Activated naive CD4-positive, alpha-beta T cell treated with anti-CD3 and anti-CD28 coated beads, Interleukin-2, amount 10 ng/mL, durations not matched to agents 7 days and 5 days (primary cell): ENCODE data around the gene ANO2.

Experiments used
- CTCF ChIA-PET: fragments of 350-600 bp; sonication (Branson Sonifier 250); formaldehyde crosslinking; loops from one replicate; lab custom pipeline; 2021; ENCODE audit warnings: antibody characterized with exemption; lab: Charles Lee
- DNase-seq: peaks from one replicate; pipeline ENCODE4 v3.0.0-alpha.2; 2020
- H3K27ac Mint-ChIP-seq: one replicate; pipeline ENCODE4 v1.8.0; 2021; ENCODE audit warnings: mild to moderate bottlenecking, moderate library complexity, mixed read lengths
- H3K27me3 Mint-ChIP-seq: one replicate; pipeline ENCODE4 v1.8.0; 2021; ENCODE audit warnings: mild to moderate bottlenecking, mixed read lengths
- H3K36me3 Mint-ChIP-seq: one replicate; pipeline ENCODE4 v1.8.0; 2021; ENCODE audit warnings: mixed read lengths
- H3K4me1 Mint-ChIP-seq: one replicate; pipeline ENCODE4 v1.8.0; 2021; ENCODE audit warnings: mixed read lengths
- H3K4me3 Mint-ChIP-seq: one replicate; pipeline ENCODE4 v1.8.0; 2021; ENCODE audit warnings: mild to moderate bottlenecking, moderate library complexity, mixed read lengths
- H3K9me3 Mint-ChIP-seq: one replicate; pipeline ENCODE4 v1.8.0; 2021; ENCODE audit warnings: mixed read lengths

The ANO2 gene

GRCh38 chr12:5626151-5626550, 318.9 kb downstream of the ANO2 start:
- no peak for DNase-seq
- Mint-ChIP-seq H3K4me3 (no peak overlapping the region), H3K27me3 (peaks cover 4% of the 10 kb centered on the region), H3K27ac (no peak overlapping the region), H3K4me1 (no peaks in the 10 kb centered on the region), H3K36me3 (no peaks in the 10 kb centered on the region), H3K9me3 (no peaks in the 10 kb centered on the region)
- CTCF ChIA-PET, result no interaction called here

- DNase-seq, result no peak
- Mint-ChIP-seq H3K4me3 (no peak overlapping the region), H3K27ac (no peak overlapping the region), H3K27me3 (peaks cover 4% of the 10 kb centered on the region), H3K36me3 (no peaks in the 10 kb centered on the region), H3K4me1 (no peaks in the 10 kb centered on the region), H3K9me3 (no peaks in the 10 kb centered on the region)
- CTCF ChIA-PET, result no interaction called here
These were observed 320.4 kb downstream of the ANO2 start for GRCh38 chr12:5624486-5625272.

- Mint-ChIP-seq H3K36me3 (no peaks in the 10 kb centered on the region), H3K4me1 (no peaks in the 10 kb centered on the region), H3K27me3 (peaks cover 4% of the 10 kb centered on the region), H3K27ac (no peak overlapping the region), H3K9me3 (peaks cover 3% of the 10 kb centered on the region), H3K4me3 (no peak overlapping the region)
- CTCF ChIA-PET, result no interaction called here
- DNase-seq, result no peak
These were observed 321.6 kb downstream of the ANO2 start for GRCh38 chr12:5623411-5623810.

- CTCF ChIA-PET, result no interaction called here
- Mint-ChIP-seq H3K27ac (no peak overlapping the region), H3K27me3 (peaks cover 4% of the 10 kb centered on the region), H3K4me3 (no peak overlapping the region), H3K9me3 (peaks cover 3% of the 10 kb centered on the region), H3K4me1 (no peaks in the 10 kb centered on the region), H3K36me3 (no peaks in the 10 kb centered on the region)
- no peak for DNase-seq
These were observed 322.8 kb downstream of the ANO2 start for GRCh38 chr12:5622280-5622679.

- no peak overlapping the region for H3K27ac Mint-ChIP-seq
- CTCF ChIA-PET, result no interaction called here
- H3K9me3 Mint-ChIP-seq, result peaks cover 3% of the 10 kb centered on the region
These were observed 323.7 kb downstream of the ANO2 start for GRCh38 chr12:5621329-5621728.

GRCh38 chr12:5620896-5621295, 324.2 kb downstream of the ANO2 start:
- CTCF ChIA-PET, result no interaction called here
- Mint-ChIP-seq H3K27me3 (peaks cover 4% of the 10 kb centered on the region), H3K4me1 (no peaks in the 10 kb centered on the region), H3K9me3 (peaks cover 3% of the 10 kb centered on the region), H3K4me3 (no peak overlapping the region), H3K27ac (no peak overlapping the region), H3K36me3 (no peaks in the 10 kb centered on the region)
- no peak for DNase-seq

More at GRCh38 chr12:5621329-5621728, 323.7 kb downstream of the ANO2 start:
- no peak for DNase-seq
- Mint-ChIP-seq H3K36me3 (no peaks in the 10 kb centered on the region), H3K4me1 (no peaks in the 10 kb centered on the region), H3K27me3 (peaks cover 4% of the 10 kb centered on the region), H3K4me3 (no peak overlapping the region)

GRCh38 chr12:5619628-5620027, 325.4 kb downstream of the ANO2 start:
- H3K36me3 Mint-ChIP-seq, result no peaks in the 10 kb centered on the region
- H3K27me3 Mint-ChIP-seq, result peaks cover 5% of the 10 kb centered on the region
- H3K27ac Mint-ChIP-seq, result no peak overlapping the region
- no peaks in the 10 kb centered on the region for H3K4me1 Mint-ChIP-seq
- H3K4me3 Mint-ChIP-seq, result no peak overlapping the region
- peaks cover 3% of the 10 kb centered on the region for H3K9me3 Mint-ChIP-seq
- no peak for DNase-seq
- CTCF ChIA-PET, result no interaction called here

GRCh38 chr12:5616854-5617253, 328.2 kb downstream of the ANO2 start:
- Mint-ChIP-seq H3K27ac (no peak overlapping the region), H3K4me1 (no peaks in the 10 kb centered on the region), H3K27me3 (peaks cover 8% of the 10 kb centered on the region), H3K9me3 (peaks cover 3% of the 10 kb centered on the region), H3K4me3 (no peak overlapping the region), H3K36me3 (no peaks in the 10 kb centered on the region)
- CTCF ChIA-PET, result no interaction called here
- no peak for DNase-seq

- no peaks in the 10 kb centered on the region for H3K36me3 Mint-ChIP-seq
- DNase-seq, result no peak
- no peaks in the 10 kb centered on the region for H3K4me1 Mint-ChIP-seq
- CTCF ChIA-PET, result no interaction called here
- H3K4me3 Mint-ChIP-seq, result no peak overlapping the region
- peaks cover 3% of the 10 kb centered on the region for H3K9me3 Mint-ChIP-seq
- peaks cover 8% of the 10 kb centered on the region for H3K27me3 Mint-ChIP-seq
- H3K27ac Mint-ChIP-seq, result no peak overlapping the region
These were observed 329.3 kb downstream of the ANO2 start for GRCh38 chr12:5615760-5616159.

- H3K36me3 Mint-ChIP-seq, result no peaks in the 10 kb centered on the region
- H3K4me1 Mint-ChIP-seq, result no peaks in the 10 kb centered on the region
- CTCF ChIA-PET, result no interaction called here
- peaks cover 3% of the 10 kb centered on the region for H3K9me3 Mint-ChIP-seq
- no peak overlapping the region for H3K27ac Mint-ChIP-seq
- peaks cover 8% of the 10 kb centered on the region for H3K27me3 Mint-ChIP-seq
- DNase-seq, result no peak
- no peak overlapping the region for H3K4me3 Mint-ChIP-seq
These were observed 330.8 kb downstream of the ANO2 start for GRCh38 chr12:5614256-5614655.

GRCh38 chr12:5612556-5613410, 332.3 kb downstream of the ANO2 start:
- Mint-ChIP-seq H3K4me3 (no peak overlapping the region), H3K9me3 (no peaks in the 10 kb centered on the region), H3K4me1 (no peaks in the 10 kb centered on the region), H3K27me3 (peaks cover 8% of the 10 kb centered on the region), H3K36me3 (no peaks in the 10 kb centered on the region), H3K27ac (no peak overlapping the region)
- CTCF ChIA-PET, result no interaction called here
- no peak for DNase-seq

- no peak for DNase-seq
- Mint-ChIP-seq H3K4me1 (no peaks in the 10 kb centered on the region), H3K27me3 (peaks cover 8% of the 10 kb centered on the region), H3K4me3 (no peak overlapping the region), H3K36me3 (no peaks in the 10 kb centered on the region), H3K27ac (no peak overlapping the region), H3K9me3 (no peaks in the 10 kb centered on the region)
- CTCF ChIA-PET, result no interaction called here
These were observed 333.9 kb downstream of the ANO2 start for GRCh38 chr12:5611162-5611561.

GRCh38 chr12:5599378-5599777, 345.7 kb downstream of the ANO2 start:
- Mint-ChIP-seq H3K9me3 (no peaks in the 10 kb centered on the region), H3K4me1 (no peaks in the 10 kb centered on the region), H3K36me3 (no peaks in the 10 kb centered on the region), H3K27ac (no peak overlapping the region), H3K27me3 (no peaks in the 10 kb centered on the region), H3K4me3 (no peak overlapping the region)
- CTCF ChIA-PET, result no interaction called here
- no peak for DNase-seq

GRCh38 chr12:5593998-5594397, 351.1 kb downstream of the ANO2 start:
- Mint-ChIP-seq H3K4me1 (no peaks in the 10 kb centered on the region), H3K36me3 (no peaks in the 10 kb centered on the region), H3K9me3 (no peaks in the 10 kb centered on the region), H3K4me3 (no peak overlapping the region), H3K27me3 (no peaks in the 10 kb centered on the region), H3K27ac (no peak overlapping the region)
- CTCF ChIA-PET, result no interaction called here
- DNase-seq, result no peak

GRCh38 chr12:5593086-5593485, 352.0 kb downstream of the ANO2 start:
- H3K4me1 Mint-ChIP-seq, result no peaks in the 10 kb centered on the region
- H3K27me3 Mint-ChIP-seq, result no peaks in the 10 kb centered on the region
- H3K4me3 Mint-ChIP-seq, result no peak overlapping the region
- H3K27ac Mint-ChIP-seq, result no peak overlapping the region
- CTCF ChIA-PET, result no interaction called here
- no peaks in the 10 kb centered on the region for H3K36me3 Mint-ChIP-seq
- no peaks in the 10 kb centered on the region for H3K9me3 Mint-ChIP-seq
- DNase-seq, result no peak
